22Rv1 (cell line): ENCODE results near the gene PRR33.

Experiments used
- H3K27ac ChIP-seq: fragments of 450-650 bp; 2 replicates; pipeline ENCODE4 v1.5.1; 2017
- ZFX ChIP-seq: fragments of 450-650 bp; IDR thresholded peaks from 2 replicates; pipeline ENCODE4 v1.6.1; 2017; ENCODE audit warnings: antibody characterized with exemption, borderline replicate concordance
- TF ChIP-seq, protein P1 (sequence below): fragments of 450-650 bp; IDR thresholded peaks from 2 replicates; pipeline ENCODE4 v1.5.1; 2017; ENCODE audit warnings: mild to moderate bottlenecking

The PRR33 gene

DNA sequence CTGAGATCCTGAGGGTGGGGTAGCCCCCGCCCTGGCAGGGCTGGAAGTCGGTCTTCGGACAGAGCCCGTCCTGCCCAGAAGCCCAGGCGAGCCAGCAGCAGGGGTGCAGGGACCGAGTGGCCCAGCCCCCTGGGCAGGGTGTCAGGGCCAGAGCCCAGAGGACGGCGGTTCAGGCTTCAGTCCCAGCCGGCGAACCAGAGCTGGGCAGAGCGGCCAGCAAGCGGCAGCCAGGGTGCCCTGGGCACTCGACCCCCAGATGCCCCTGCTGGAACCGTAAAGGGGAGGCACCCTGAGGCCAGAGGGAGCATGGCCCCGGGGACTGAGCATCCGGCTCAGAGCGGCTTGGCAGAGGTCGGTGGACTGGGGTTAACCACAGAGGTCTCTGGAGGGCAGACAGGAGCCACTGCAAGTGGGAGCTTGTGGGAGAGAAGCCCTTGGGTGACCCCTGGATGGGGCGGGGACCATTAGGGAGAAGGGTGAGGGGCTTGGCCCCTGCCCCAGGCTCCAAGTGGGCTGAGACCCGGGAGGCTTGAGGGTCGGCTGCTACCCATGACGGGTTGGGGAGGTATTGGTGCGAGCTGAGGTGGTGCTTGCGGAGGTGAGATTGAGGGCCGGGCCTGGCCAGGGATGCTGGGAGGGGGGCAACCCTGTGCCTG, 22.9 kb downstream of the PRR33 start:
- no peak overlapping the region for H3K27ac ChIP-seq

DNA sequence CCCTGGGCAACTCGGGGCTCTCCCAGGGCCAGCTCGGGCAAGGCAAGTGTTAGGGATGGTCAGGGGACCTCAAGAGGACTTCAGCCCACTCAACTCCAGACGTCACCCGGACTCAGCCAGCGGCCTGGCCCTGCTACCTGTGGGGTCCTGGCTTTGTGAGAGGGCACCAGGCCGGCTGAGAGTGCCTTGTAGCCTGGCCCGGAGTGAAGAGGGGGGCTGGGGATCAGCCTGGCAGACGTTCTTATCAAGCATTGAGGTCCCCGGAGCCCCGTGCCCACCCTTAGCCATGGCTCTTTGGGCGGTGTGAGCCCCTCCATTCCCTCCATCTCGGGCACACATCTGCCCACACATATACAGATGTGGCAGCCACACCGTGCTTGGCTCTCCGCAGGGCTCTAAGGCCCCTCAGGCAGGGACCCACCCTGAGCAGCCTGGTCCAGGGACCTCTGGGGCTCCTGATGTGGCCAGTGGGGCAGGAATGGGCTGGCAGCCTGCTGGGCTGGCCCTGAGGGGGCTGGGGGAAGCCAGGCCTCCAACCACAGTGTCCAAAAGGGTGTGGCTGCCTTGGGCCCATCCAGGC, 23.5 kb downstream of the PRR33 start:
- TF ChIP-seq, protein P1, sequence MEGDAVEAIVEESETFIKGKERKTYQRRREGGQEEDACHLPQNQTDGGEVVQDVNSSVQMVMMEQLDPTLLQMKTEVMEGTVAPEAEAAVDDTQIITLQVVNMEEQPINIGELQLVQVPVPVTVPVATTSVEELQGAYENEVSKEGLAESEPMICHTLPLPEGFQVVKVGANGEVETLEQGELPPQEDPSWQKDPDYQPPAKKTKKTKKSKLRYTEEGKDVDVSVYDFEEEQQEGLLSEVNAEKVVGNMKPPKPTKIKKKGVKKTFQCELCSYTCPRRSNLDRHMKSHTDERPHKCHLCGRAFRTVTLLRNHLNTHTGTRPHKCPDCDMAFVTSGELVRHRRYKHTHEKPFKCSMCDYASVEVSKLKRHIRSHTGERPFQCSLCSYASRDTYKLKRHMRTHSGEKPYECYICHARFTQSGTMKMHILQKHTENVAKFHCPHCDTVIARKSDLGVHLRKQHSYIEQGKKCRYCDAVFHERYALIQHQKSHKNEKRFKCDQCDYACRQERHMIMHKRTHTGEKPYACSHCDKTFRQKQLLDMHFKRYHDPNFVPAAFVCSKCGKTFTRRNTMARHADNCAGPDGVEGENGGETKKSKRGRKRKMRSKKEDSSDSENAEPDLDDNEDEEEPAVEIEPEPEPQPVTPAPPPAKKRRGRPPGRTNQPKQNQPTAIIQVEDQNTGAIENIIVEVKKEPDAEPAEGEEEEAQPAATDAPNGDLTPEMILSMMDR, result no peak
- no peak for TF ChIP-seq ZFX
- H3K27ac ChIP-seq, result no peak overlapping the region

More for the DNA sequence above, 22.9 kb downstream of the PRR33 start:
- no peak for TF ChIP-seq ZFX
- TF ChIP-seq, protein P1, result no peak

DNA sequence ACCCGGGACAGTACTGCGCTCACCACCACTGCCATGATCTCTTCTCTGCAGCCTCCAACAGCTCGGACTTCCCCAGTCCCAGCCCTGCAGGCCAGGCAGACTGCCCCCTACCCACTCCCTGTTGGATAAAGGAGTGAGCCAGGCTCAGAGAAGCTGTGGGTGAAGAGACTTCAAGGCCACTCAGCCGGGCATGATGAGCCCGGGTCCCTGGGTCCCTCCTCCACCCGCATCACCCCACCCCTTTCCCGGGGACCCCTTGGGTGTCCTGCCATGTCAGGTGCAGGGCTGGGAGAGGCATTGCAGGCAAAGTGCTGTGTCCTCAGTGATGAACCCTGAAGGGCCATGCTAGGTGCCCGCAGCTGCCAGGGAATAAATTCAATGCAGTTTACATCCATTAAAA, 24.3 kb downstream of the PRR33 start:
- no peak overlapping the region for H3K27ac ChIP-seq
- TF ChIP-seq, protein P1, result no peak

DNA sequence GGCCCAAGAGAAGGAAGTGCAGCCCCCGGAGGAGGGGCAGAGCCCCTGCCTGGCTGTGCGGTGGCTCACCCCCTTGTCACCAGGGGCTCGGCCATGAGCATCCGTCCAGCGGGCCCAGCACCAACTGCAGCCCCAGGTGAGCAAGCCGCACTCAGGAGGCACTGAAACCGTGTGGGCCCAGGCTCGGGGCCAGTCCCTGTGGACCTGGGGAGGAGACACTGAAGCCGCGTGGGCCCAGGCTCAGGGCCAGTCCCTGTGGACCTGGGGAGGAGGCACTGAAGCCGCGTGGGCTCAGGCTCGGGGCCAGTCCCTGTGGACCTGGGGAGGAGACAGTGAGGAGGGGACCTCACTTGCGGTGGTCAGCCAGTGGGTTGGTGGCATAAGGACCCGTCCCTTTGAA, 24.9 kb downstream of the PRR33 start:
- no peak for TF ChIP-seq ZFX
- TF ChIP-seq, protein P1, result no peak

DNA sequence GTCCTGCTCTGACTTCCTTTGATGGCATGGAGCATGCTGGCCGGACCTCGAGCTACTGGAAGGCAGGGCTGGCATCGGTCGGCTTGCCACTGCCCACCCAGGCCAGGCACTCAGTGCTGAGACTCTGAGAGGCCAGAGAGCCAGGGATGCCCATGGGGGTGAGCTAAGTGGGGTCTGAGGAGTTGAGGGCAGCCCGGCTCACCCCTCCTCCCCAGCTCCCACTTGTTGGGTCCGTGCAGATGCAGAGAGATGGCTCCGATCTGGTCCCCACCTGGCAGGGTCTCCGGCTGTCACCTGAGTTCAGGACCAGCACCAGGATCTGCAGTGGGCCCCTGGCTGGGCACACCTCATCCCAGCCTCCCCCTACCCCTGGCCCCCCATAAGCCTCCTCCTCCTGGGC, 25.5 kb downstream of the PRR33 start:
- H3K27ac ChIP-seq, result no peak overlapping the region
- TF ChIP-seq, protein P1, result no peak
- no peak for TF ChIP-seq ZFX

More for the DNA sequence above, 24.9 kb downstream of the PRR33 start:
- H3K27ac ChIP-seq, result no peak overlapping the region

DNA sequence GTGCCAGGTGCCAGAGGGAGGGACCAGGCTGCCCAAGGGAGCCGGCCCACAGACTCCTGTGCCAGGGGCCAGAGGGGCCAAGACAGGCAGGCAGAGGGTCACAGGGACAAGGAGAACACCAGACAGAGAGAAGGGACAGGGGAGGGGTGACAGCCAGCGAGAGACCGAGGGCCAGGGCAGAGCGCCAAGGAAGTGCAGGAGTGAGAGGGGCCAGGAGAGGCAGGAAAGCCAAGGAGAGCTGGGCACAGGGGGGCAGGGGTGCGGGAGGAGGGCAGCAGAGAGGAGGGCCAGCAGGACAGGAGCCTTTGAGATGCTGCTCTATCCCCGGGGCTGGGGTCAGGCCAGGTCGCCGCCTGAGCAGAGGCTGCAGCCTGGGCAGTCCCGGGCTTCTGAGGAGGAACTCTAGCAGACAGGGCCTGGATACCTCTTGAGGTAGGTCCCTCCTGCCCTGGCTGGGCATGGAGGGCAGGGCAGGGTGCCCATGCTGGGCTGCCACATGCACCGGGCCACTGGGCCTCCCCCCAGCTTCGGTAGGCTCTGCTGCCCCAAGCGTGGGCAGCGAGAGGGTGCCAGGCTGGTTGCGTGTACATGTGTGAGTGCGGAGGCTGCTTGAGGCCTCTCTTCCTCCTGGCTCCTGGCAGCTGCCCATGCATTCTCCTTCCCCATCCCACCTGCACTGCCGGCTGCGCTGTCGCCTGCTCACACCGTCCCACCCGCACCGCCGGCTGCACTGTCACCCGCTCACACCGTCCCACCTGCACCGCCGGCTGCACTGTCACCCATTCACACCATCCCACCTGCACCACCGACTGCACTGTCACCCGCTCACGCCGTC, 26.6 kb downstream of the PRR33 start:
- TF ChIP-seq ZFX, result no peak
- TF ChIP-seq, protein P1, result no peak
- no peak overlapping the region for H3K27ac ChIP-seq

DNA sequence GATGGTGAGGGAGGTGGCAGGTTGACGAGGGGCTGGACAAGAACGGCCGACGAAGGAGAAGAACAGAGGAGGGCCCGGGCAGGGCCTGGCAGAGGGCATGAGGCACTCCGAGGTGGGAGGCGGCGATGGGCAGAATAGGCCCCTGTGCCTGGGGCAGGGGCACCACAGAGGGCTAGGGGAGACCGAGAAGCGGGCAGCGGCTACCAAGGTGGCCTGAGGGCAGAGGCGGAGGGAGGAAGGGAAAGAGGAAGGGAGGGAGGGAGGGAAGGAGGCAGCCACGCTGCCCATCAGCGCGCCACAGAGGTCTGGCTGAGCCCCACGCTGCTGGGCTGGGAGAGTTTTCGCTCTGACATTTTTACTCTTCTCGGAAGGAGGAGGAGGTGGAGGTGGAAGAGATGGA, 27.5 kb downstream of the PRR33 start:
- H3K27ac ChIP-seq, result no peak overlapping the region
- TF ChIP-seq, protein P1, result no peak
- TF ChIP-seq ZFX, result no peak
